Testis (tissue), 3 donors: ENCODE results near the gene POT1. TPM values are rescaled to one million over a fixed set of nuclear protein-coding genes. Genes with fewer than 3 reads are reported as not detected.

Source experiments
- DNase-seq: peaks from one replicate; pipeline ENCODE4 v3.0.0-alpha.2; 2019
- H3K27ac ChIP-seq, 2 donors: fragments of 200-600 bp; sonication (generic); one replicate each; pipeline ENCODE4 v1.5.1; 2019
- H3K27me3 ChIP-seq: fragments of 200-600 bp; sonication (generic); one replicate; pipeline ENCODE4 v1.5.1; 2019
- H3K36me3 ChIP-seq: fragments of 200-600 bp; sonication (generic); one replicate; pipeline ENCODE4 v1.5.1; 2017; ENCODE audit warnings: low read depth; ENCODE audit errors: missing control alignments
- H3K4me1 ChIP-seq: fragments of 200-600 bp; sonication (generic); one replicate; pipeline ENCODE4 v1.5.1; 2019
- H3K4me3 ChIP-seq, 2 donors: fragments of 200-600 bp; sonication (generic); one replicate each; pipeline ENCODE4 v1.5.1; 2017 to 2019
- H3K9me3 ChIP-seq: fragments of 200-600 bp; sonication (generic); one replicate; pipeline ENCODE4 v1.5.1; 2017
- POLR2A ChIP-seq: fragments of 450-650 bp; IDR thresholded peaks from one replicate; pipeline ENCODE4 v1.6.1; 2017; ENCODE audit warnings: antibody characterized with exemption, mild to moderate bottlenecking, moderate library complexity
- WGBS, 2 donors: methylation state at CpG; one replicate each; pipeline ENCODE4 v1.1.5; 2018; 5-methylcytosine and 5-hydroxymethylcytosine counted together
- intact Hi-C: fragments of 100-400 bp; cut with DNase I; formaldehyde crosslinking; loops from one replicate; pipeline ENCODE4 v1.15.1; 2023; ENCODE audit warnings: low total_unique reads
- polyA plus RNA-seq: library from polyadenylated mRNA; stranded (reverse); fragments of 350-450 nt; fragmentation: Illumina TruSeq; extraction: RNeasy Lipid Tissue Mini Kit (QIAGEN cat#74804); gene quantifications from one replicate; pipeline ENCODE4 v1.2.3, GENCODE V29; 2014; ENCODE audit warnings: low read depth, low replicate concordance; ENCODE audit not compliant: insufficient read depth
- total RNA-seq, 2 donors: library from RNA; depleted of rRNA; stranded (reverse); fragments of >200 nt; gene quantifications; one replicate each; pipeline ENCODE4 v1.2.3, GENCODE V29; 2016
- TF ChIP-seq, protein P1 (sequence below), 3 experiments: fragments of 450-650 bp in 2 of 3; fragments of 200-600 bp in 1 of 3; sonication (generic) in 1 of 3; IDR thresholded peaks; one replicate each; pipeline ENCODE4 v1.5.1; 2016 to 2019; ENCODE audit warnings: antibody characterized with exemption in 3 of 3, mild to moderate bottlenecking in 2 of 3, moderate library complexity in 1 of 3

POT1 gene
- total and polyA plus RNA-seq, 3 donors from 2014 or later = 28.9 to 64.3 (median 58.4) TPM

DNA sequence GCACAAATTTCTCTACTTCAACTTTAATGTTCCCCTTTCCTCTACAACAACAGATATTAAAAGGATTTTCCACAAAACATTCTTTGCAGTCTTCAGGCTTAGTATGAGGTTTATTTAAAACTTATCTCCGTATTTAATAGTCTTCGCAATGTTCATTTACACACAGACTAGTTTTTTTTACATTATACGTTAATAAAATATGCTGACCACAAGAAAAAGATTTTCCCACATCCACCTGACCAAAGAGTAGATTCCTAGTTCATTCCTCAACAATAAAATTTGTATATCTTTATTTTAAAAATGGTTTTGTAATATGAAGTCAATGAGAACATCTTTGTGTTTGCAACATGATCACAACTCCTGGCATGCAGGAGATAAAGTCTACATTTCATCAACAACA is 42.4 kb downstream of the POT1 start:
- no peak for DNase-seq
- Histone ChIP-seq H3K36me3 (no peaks in the 10 kb centered on the region), H3K27ac (no peak overlapping the region), H3K9me3 (no peaks in the 10 kb centered on the region), H3K4me3 (no peak overlapping the region), H3K27me3 (no peaks in the 10 kb centered on the region), H3K4me1 (no peaks in the 10 kb centered on the region)
- intact Hi-C loops = no loop called here
- no peak for TF ChIP-seq POLR2A
- TF ChIP-seq, protein P1, sequence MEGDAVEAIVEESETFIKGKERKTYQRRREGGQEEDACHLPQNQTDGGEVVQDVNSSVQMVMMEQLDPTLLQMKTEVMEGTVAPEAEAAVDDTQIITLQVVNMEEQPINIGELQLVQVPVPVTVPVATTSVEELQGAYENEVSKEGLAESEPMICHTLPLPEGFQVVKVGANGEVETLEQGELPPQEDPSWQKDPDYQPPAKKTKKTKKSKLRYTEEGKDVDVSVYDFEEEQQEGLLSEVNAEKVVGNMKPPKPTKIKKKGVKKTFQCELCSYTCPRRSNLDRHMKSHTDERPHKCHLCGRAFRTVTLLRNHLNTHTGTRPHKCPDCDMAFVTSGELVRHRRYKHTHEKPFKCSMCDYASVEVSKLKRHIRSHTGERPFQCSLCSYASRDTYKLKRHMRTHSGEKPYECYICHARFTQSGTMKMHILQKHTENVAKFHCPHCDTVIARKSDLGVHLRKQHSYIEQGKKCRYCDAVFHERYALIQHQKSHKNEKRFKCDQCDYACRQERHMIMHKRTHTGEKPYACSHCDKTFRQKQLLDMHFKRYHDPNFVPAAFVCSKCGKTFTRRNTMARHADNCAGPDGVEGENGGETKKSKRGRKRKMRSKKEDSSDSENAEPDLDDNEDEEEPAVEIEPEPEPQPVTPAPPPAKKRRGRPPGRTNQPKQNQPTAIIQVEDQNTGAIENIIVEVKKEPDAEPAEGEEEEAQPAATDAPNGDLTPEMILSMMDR (IDR thresholded peaks at IDR 0.05) = no peak
- 90 to 99% methylated on average over 3 of the region's 3 CpGs for WGBS, 2 donors

GRCh38 chr7:124881981-124882380 is 47.6 kb downstream of the POT1 start:
- intact Hi-C loops = no loop called here
- TF ChIP-seq POLR2A = no peak
- TF ChIP-seq, protein P1 (IDR thresholded peaks at IDR 0.05) = no peak
- WGBS, 2 donors = 73 to 84% methylated on average over 1 of the region's 1 CpG
- Histone ChIP-seq H3K4me3 (no peak overlapping the region), H3K9me3 (no peaks in the 10 kb centered on the region), H3K36me3 (no peaks in the 10 kb centered on the region), H3K27me3 (no peaks in the 10 kb centered on the region), H3K27ac (no peak overlapping the region), H3K4me1 (no peaks in the 10 kb centered on the region)
- no peak for DNase-seq

DNA sequence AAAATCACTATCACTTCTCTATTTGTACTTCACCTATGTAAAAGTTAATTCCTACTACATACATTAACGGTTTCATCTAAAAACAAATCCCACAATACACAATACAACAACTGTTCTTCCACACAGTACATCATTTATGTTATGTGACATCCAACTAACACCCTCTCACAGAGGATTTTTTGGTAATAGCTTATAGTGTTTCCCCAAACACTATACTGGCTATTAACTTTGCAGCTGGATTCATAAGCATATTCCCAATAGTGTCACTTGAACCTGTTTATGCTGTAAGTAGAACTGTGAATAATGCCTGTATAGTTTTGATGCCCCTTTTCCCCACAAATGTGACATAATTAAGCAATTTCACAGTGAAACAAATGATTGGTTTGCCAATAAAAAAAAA is 49.9 kb downstream of the POT1 start:
- H3K27ac ChIP-seq = no peak overlapping the region
- H3K4me3 ChIP-seq = no peak overlapping the region
- intact Hi-C loops = no loop called here
- no peaks in the 10 kb centered on the region for H3K27me3 ChIP-seq
- DNase-seq = no peak
- no peaks in the 10 kb centered on the region for H3K4me1 ChIP-seq
- H3K36me3 ChIP-seq = no peaks in the 10 kb centered on the region
- no peaks in the 10 kb centered on the region for H3K9me3 ChIP-seq
- no peak for TF ChIP-seq POLR2A
- TF ChIP-seq, protein P1 (IDR thresholded peaks at IDR 0.05) = no peak
- WGBS, 2 donors = 91 to 96% methylated on average over 1 of the region's 1 CpG

- H3K36me3 ChIP-seq = no peaks in the 10 kb centered on the region
- TF ChIP-seq, protein P1 (IDR thresholded peaks at IDR 0.05) = no peak
- no peak for TF ChIP-seq POLR2A
- H3K4me1 ChIP-seq = no peaks in the 10 kb centered on the region
- WGBS, 2 donors = 80 to 84% methylated on average over 2 of the region's 2 CpGs
- intact Hi-C loops = no loop called here
- H3K4me3 ChIP-seq = no peak overlapping the region
- no peaks in the 10 kb centered on the region for H3K27me3 ChIP-seq
- DNase-seq = no peak
- no peak overlapping the region for H3K27ac ChIP-seq
- H3K9me3 ChIP-seq = no peaks in the 10 kb centered on the region
Measured at GRCh38 chr7:124879103-124879502, 50.5 kb downstream of the POT1 start.

- H3K9me3 ChIP-seq = no peaks in the 10 kb centered on the region
- TF ChIP-seq, protein P1 (IDR thresholded peaks at IDR 0.05) = no peak
- no peak for TF ChIP-seq POLR2A
- DNase-seq = no peak
- intact Hi-C loops = no loop called here
- H3K4me3 ChIP-seq = no peak overlapping the region
- H3K4me1 ChIP-seq = no peaks in the 10 kb centered on the region
- no peak overlapping the region for H3K27ac ChIP-seq
- H3K36me3 ChIP-seq = no peaks in the 10 kb centered on the region
- WGBS, 2 donors = 96% methylated on average over 3 of the region's 3 CpGs
- H3K27me3 ChIP-seq = no peaks in the 10 kb centered on the region
Measured at GRCh38 chr7:124874644-124875163, 54.9 kb downstream of the POT1 start.
